ENCODE measurements around the gene POLR2F. TPM values are rescaled to one million over a fixed set of nuclear protein-coding genes. Genes with fewer than 3 reads are reported as not detected.

POLR2F gene
- total RNA-seq, 1 experiment from 2014 or later = 162 TPM

- ChIA-PET POLR2A (ENCODE audit: low non-redundant PET) (no interaction called here), CTCF (no interaction called here)
- TF ChIP-seq CTCF (conservative IDR thresholded peaks at IDR 0.05; ENCODE audit: low read depth, low read length) (no peak), EZH2 (IDR thresholded peaks at IDR 0.05; ENCODE audit: borderline replicate concordance, low read depth, low read length, poor library complexity, severe bottlenecking) (no peak)
Observed at GRCh38 chr22:37979782-37980181, 26.3 kb downstream of the POLR2F start.

GRCh38 chr22:37981282-37982011 is 27.9 kb downstream of the POLR2F start:
- Histone ChIP-seq H3K4me1 (ENCODE audit: insufficient read depth, low read length, poor library complexity, severe bottlenecking) (no peaks in the 10 kb centered on the region), H3K27me3 (replicated peaks; ENCODE audit: insufficient read depth, low read depth, low read length, poor library complexity) (no peaks in the 10 kb centered on the region), H3K36me3 (ENCODE audit: insufficient read depth, low read length, poor library complexity, severe bottlenecking) (no peaks in the 10 kb centered on the region), H3K9me3 (ENCODE audit: low read depth, low read length, poor library complexity, severe bottlenecking) (no peaks in the 10 kb centered on the region), H3K27ac (ENCODE audit: low read depth, low read length, poor library complexity, severe bottlenecking) (no peak overlapping the region), H3K4me3 (ENCODE audit: low read depth, low read length, poor library complexity, severe bottlenecking) (no peak overlapping the region)
- no peak for TF ChIP-seq EZH2 (IDR thresholded peaks at IDR 0.05; ENCODE audit: borderline replicate concordance, low read depth, low read length, poor library complexity, severe bottlenecking)
- no peak for TF ChIP-seq CTCF (conservative IDR thresholded peaks at IDR 0.05; ENCODE audit: low read depth, low read length)
- no peak for DNase-seq (ENCODE audit: low spot score)
- CTCF ChIA-PET = no interaction called here
- intact Hi-C loops (cut with micrococcal nuclease; ENCODE audit: unreplicated experiment) = no loop called here
- POLR2A ChIA-PET (ENCODE audit: low non-redundant PET) = no interaction called here
- BruUV-seq (replicated peaks) = no TSS peak

More at GRCh38 chr22:37979782-37980181, 26.3 kb downstream of the POLR2F start:
- Histone ChIP-seq H3K27ac (ENCODE audit: low read depth, low read length, poor library complexity, severe bottlenecking) (no peak overlapping the region), H3K27me3 (replicated peaks; ENCODE audit: insufficient read depth, low read depth, low read length, poor library complexity) (no peaks in the 10 kb centered on the region), H3K4me1 (ENCODE audit: insufficient read depth, low read length, poor library complexity, severe bottlenecking) (no peaks in the 10 kb centered on the region), H3K4me3 (ENCODE audit: low read depth, low read length, poor library complexity, severe bottlenecking) (no peak overlapping the region), H3K9me3 (ENCODE audit: low read depth, low read length, poor library complexity, severe bottlenecking) (no peaks in the 10 kb centered on the region), H3K36me3 (ENCODE audit: insufficient read depth, low read length, poor library complexity, severe bottlenecking) (no peaks in the 10 kb centered on the region)
- BruUV-seq (replicated peaks) = no TSS peak
- no peak for DNase-seq (ENCODE audit: low spot score)
- intact Hi-C loops (cut with micrococcal nuclease; ENCODE audit: unreplicated experiment) = no loop called here

- no peak for DNase-seq (ENCODE audit: low spot score)
- no peaks in the 10 kb centered on the region for H3K4me1 ChIP-seq (ENCODE audit: insufficient read depth, low read length, poor library complexity, severe bottlenecking)
- ChIA-PET CTCF (no interaction called here), POLR2A (ENCODE audit: low non-redundant PET) (no interaction called here)
- no peaks in the 10 kb centered on the region for H3K9me3 ChIP-seq (ENCODE audit: low read depth, low read length, poor library complexity, severe bottlenecking)
- intact Hi-C loops (cut with micrococcal nuclease; ENCODE audit: unreplicated experiment) = no loop called here
- no peak overlapping the region for H3K4me3 ChIP-seq (ENCODE audit: low read depth, low read length, poor library complexity, severe bottlenecking)
- no peak overlapping the region for H3K27ac ChIP-seq (ENCODE audit: low read depth, low read length, poor library complexity, severe bottlenecking)
- H3K36me3 ChIP-seq (ENCODE audit: insufficient read depth, low read length, poor library complexity, severe bottlenecking) = no peaks in the 10 kb centered on the region
- no peak for TF ChIP-seq CTCF (conservative IDR thresholded peaks at IDR 0.05; ENCODE audit: low read depth, low read length)
- TF ChIP-seq EZH2 (IDR thresholded peaks at IDR 0.05; ENCODE audit: borderline replicate concordance, low read depth, low read length, poor library complexity, severe bottlenecking) = no peak
- BruUV-seq (replicated peaks) = no TSS peak
- no peaks in the 10 kb centered on the region for H3K27me3 ChIP-seq (replicated peaks; ENCODE audit: insufficient read depth, low read depth, low read length, poor library complexity)
Observed at GRCh38 chr22:37982151-37982785, 28.8 kb downstream of the POLR2F start.
